Stimulated activated CD4-positive, alpha-beta T cell treated with anti-CD3 and anti-CD28 coated beads, Interleukin-2, amount 100 ng/mL, for 4 hours (primary cell): ENCODE results near the gene SMAD4.
A peak's percentile ranks its signal among the peaks of the same experiment; 100 is the strongest.

Experiments
- DNase-seq: peaks from one replicate; pipeline ENCODE4 v3.0.0-alpha.2; 2020; ENCODE audit warnings: low read depth

SMAD4 gene

DNA sequence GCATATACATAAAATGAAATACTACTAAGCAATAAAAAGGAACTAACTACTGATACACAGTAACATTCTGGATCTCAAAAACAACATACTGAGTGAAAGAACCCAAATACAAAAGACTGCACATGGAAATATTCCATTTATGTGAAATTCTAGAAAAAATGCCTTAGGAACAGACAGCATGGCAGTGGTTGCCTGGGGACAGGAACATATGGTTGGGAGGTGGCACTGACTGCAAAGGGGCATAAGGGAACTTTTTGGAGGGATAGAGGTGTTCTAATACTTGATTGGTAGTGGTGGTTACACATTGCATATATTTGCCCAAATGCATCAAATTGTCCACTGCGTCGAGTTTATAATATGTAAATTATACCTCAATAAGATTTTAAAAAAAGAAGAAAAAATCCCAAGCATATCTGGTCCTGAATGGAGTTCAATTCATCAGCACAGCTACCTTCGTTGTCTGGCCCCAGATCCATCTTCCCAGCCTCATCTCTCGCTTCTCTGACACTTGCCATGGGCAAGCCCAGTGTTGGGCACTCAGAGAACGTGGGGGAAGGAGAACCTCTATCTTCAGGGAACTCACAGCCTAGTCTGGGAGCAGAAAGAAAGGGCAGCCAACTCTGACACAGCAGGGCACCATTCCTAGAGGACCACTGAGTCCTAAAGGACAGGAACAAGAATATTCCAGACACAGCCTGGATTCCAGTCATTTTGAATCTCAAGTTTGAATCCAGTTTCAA lies 8.6 kb upstream of the SMAD4 start:
- no peak for DNase-seq

DNA sequence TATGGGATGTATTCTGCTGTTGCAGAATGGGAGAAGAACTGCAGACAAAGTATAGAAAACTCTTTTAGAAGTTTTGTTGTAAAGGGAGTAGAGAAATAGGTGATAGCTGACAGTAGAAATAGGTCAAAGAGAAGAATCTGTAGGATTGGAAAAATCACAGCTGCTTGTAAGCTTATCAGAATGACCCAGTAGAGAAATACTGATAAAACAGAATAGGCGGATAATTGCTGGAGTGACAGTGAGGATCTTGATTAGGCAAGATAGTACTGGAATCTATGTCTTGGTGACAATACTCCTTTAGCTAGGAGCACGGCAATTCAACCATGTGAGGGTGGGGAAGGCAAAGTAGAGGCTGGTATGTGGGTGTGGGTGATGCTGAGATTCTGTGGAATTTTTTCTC lies 4.5 kb upstream of the SMAD4 start:
- no peak for DNase-seq

DNA sequence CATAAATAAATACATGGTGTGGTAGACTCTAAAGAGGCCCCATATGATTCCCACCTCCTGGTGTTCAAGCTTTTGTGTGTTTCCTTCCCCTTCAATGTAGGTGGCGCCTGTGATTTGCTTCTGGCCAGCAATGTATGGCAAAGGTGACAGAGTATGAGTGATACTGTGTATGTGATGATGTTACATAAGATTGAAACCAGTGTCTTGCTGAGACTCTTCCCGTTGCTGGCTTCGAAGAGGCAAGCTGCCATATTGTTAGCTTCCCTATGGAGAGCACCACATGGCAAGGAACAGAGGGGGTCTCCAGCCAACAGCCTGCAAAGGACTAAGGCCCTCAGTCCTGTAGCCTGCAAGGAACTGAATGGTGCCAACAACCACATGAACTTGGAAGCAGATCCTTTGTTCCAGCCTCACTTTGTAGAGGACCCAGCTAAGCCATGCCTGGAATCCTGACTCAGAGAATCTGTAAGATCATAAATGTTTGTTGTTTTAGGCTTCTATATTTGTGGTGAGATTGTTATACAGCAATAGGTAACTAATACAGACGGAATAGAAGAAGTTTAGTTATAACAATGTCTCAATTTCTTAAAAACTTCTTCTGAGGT lies 1.7 kb upstream of the SMAD4 start:
- DNase-seq, result no peak

DNA sequence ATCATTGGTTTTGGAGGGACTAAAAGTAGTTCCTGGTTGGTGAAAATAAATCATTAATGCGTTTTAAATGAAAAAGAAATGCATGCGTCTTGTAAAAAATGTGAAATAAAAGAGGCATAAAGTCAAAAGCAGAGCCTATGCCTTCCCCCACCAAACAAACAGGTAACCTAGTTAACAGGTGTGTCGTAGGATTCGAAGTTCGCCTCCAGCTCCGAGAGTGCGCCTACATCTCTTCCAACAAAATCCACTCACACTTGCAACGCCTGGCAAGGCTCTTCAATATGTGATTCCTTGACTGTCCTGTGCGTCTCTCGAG lies 677 bp upstream of the SMAD4 start:
- no peak for DNase-seq

DNA sequence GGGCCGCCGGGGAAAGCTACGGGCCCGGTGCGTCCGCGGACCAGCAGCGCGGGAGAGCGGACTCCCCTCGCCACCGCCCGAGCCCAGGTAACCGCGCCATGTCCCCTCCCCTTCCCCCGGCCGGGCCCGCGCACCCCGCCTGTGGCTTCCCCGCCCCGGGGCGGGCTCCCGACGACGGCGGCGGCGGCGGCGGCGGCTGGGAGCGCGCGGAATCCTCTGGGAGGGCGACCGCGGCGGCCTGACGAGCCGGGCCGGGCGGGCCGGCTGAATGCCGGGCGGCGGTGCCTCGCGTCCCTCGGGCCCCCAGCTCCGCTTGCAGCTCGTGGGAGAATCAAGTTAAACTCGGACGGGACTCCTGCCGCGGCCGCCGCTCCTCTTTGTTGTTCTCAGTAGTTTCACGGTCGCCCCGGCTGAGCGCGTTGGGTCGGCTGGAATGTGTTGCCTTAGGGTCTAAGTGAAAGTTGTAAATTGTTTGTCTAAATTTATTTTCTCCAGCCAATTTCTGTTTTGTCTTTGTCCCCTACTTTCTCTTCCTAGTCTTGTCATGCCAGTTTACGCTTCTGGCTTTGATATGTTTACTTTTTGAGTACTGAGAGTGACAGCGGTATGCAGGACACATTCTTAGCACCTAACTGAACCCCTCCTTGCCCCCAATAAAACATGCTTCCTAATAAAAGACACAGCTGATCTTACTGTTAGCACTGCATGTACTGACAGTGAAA lies 685 bp downstream of the SMAD4 start:
- peak; percentile 50 for DNase-seq

DNA sequence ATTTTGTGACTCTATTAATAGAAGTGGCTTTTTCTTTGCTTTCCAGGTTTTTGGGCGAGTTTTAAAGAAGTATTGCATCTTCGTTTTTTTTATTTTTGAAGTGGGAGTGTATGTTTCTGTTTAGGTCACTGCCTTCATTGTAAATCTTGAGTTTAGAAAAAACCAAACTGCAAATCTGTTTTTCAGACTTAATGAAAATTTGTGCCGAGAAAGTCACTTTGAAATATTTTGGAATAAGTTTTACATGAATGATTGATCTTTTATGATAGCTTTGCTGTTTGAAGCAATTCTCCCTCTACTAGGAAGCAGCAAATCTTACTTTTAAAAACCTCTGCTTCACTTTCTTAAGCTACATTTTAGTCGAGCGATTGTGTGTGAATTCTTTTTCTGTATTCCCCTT lies 2.2 kb downstream of the SMAD4 start:
- DNase-seq, result no peak

DNA sequence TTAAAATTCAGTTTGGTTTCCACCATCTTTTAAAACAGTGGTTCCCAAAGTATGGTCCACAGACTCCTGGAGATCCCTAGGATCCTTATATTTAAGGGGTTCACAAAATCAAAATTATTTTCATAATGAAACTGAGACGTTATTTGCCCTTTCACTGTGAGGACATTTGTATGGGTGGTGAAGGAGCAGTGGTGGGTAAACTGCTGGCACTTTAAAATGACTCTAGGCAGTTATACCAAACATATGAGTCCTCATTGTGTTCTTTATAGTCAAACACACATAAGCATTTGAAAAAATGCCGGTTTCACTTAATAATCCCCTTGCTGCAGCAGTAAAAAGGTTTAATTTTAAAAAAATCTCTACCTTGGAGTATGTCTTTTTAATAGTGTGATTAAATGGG lies 7.2 kb downstream of the SMAD4 start:
- DNase-seq, result no peak

DNA sequence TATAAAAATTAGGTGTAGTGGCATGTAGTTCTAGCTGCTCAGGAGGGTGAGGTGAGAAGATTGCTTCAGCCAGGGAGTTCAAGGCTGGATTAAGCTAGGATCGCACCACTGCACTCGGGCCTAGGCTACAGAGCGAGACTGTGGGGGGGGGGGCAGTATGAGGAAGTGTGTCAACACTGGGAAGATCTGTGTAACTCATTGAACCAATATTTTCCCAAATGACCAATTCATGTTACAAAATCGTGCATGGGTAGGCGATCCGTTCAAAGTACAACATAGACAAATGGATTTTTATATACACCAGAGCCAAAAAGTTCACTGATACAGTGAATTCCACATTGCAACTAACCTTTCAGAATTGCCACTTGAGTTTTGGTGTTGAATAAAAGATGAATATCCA lies 8.1 kb downstream of the SMAD4 start:
- DNase-seq, result no peak

DNA sequence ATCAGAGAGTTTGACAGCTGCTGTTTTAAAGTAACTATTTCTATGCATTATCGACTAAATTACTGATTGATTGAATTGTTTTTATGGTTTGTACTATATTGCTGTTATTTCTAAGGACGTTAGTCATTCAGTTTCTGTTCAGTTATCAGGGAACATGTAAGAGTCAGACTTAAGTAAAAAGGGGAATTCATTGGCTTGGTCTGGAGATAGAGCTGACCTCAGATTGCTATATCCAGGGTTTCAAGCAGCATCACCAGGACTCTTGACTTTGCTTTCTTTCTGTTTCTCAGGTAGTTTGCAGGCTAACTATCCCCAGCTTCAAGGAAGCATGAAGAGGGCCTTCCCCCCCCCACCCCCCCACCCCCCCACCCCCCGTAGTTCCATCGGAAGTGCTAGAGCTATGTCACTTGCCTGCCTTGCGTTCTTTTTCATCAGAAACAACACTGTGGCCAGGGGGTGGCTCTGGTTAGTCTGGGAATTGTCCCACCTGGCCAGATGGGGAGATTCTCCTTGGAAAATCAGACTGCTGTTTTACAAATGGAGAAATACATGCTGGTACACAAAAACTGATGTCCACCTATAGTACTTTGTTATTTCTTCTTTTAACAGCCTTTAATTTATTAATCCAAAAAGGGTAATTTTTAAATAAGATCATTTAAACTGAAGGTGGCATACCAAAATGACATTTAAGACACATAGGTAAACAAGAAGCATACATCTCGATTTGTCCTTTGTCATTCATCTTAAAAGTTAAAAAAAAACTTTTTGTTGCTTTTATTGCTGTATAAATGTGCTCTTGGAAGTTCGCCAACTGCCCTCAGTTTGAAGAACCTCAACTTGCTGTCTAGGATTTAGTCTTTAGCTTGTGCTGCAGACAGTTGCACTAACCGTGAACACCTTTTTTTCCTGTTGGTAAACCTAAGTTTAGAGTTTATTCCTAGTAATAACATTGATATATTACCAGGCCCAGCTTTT lies 9.4 kb downstream of the SMAD4 start:
- no peak for DNase-seq

DNA sequence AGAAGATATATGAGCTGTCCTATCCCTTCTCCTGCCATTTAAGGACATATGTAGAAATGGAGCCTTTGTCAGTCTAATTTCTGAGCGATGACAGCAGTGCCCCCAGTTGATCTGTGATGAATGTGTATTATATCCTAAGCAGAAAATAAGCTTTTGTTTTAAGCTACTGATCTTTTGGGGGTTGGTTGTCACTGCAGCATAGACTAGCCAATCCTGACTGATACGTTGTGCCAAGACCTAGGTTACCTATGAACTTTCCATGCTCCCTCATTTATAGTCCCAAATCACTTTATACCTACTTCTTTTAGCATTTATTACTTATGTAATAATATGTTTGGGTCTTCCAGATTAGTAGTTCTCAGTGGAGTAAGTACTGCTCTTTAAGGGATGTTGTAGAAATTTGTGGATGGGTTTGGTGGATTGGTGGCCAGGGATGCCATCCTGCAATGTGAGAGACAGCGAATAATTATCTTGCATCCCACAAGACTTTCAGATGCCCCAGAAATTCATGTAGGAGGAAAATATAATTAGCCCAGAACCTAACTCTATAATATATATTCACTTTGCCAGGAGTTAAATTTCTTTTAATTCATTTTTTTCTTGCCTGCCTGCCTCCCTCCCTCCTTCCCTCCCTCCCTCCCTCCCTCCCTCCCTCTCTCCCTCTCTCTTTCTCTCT lies 11.8 kb downstream of the SMAD4 start:
- no peak for DNase-seq

DNA sequence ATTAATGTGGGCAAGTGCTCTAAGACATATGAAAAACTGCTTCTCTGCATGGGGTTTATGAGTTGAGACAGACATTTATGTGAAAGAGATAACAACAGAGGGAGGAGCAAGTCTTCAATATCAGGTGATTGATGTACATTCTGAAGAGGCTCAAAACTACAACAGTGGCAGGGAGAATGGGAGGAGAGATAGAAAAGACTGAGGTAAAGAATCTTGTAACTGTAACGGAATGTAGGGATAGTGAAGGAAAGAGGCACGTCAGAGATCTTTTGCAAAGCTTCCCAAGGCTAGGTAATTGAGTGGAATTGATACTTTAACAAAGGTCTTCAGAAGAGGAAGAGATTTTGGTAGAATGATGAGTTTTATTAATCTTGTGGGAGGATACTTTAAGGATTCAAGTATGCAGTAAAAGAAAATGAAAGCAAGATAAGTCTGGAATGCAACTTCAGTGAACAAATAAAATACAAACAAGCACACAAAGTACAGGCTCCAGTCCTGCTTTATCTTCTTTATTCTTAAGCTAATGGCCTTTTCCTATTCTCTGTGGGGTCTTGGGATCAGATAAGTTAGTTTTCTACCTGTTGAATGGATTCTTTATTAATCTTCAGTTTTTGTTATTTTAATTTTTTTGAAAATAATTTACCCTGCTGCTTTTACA lies 15.0 kb downstream of the SMAD4 start:
- DNase-seq, result no peak

DNA sequence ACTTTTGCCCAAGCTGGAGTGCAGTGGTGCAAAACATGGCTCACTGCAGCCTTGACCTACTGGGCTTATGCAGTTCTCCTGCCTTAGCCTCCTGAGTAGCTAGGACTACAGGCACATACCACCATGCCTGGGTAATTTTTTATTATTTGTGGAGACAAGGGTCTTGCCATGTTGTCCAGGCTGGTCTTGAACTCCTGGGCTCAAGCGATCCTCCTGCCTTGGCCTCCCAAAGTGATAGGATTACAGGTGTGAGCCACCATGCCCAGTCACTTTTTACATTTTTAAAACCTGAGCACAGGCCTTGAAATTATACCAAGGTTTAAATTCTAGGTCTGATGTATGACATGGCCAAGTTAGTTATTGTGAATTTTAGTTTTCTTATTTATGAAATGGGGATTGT lies 18.2 kb downstream of the SMAD4 start:
- no peak for DNase-seq

DNA sequence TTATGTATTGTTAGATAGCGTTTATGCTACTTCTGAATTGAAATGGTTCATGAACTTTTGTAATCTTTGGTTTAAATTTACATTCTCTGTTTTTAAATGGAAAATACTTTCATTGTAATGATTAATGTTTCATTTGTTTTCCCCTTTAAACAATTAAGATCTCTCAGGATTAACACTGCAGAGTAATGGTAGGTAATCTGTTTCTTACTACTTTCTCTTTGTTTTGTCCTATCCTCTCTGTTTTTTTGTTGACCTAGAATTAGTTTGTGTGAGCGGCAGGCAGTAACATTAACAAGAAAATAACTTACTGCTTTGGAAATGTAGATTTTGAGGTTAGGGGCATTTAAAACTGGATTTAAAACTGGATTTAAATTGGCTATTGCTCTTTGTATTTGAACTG lies 19.1 kb downstream of the SMAD4 start:
- no peak for DNase-seq

DNA sequence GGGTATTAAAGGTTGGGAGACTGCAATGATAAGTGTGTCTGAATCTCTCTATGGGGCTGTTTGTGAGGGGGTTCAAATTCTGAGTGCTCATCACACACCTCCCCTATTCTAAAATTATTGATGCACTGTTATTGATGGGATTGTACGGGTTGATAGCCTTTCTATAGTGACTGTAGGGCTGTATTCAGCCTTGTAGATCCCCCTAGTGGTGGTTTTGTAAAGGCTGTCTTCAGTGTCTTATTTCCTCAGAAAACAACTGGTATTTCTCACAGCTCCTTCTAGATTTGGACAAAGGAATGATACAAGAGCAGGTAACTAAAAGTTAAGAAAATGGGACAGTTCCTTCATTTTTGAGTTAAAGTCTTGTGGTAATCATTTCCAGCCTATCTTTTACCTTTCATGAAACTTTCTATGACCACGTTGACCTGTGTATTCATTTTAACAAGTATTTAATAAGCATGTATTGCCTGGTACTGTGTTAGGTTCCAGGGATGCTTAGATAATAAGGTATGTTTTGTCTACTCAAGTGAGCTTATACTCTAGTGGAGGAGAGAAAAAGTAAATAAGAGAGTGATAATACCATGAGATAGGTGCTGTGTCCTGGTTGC lies 21.2 kb downstream of the SMAD4 start:
- DNase-seq, result no peak

DNA sequence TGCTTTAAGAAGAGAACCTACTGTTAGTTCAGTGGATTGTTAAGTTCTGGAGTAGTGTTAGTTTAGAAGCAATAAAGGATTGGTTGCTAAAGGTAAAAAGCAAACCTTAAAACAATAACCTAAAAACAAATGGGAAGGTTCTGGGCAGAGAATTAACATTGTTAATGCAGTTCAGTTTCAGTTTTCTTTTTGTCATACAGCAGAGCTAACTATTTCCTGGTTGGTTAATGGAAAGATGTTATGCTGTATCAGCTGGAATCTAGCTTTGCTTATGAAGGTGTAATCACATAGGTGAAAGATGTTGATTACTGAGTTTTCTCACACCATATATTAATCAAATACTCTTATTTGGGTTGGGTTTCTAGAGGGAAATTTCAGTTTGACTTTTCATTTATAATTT lies 23.8 kb downstream of the SMAD4 start:
- no peak for DNase-seq

DNA sequence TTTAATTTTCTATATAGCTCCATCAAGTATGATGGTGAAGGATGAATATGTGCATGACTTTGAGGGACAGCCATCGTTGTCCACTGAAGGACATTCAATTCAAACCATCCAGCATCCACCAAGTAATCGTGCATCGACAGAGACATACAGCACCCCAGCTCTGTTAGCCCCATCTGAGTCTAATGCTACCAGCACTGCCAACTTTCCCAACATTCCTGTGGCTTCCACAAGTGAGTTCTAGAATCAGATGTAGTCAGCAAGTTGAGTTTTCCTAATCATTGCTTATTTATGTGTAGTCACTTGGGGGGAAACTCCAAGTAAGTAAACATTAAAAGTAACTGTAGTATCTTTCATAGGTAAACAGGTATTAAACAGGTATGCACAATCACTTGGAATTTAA lies 24.8 kb downstream of the SMAD4 start:
- DNase-seq, result no peak

DNA sequence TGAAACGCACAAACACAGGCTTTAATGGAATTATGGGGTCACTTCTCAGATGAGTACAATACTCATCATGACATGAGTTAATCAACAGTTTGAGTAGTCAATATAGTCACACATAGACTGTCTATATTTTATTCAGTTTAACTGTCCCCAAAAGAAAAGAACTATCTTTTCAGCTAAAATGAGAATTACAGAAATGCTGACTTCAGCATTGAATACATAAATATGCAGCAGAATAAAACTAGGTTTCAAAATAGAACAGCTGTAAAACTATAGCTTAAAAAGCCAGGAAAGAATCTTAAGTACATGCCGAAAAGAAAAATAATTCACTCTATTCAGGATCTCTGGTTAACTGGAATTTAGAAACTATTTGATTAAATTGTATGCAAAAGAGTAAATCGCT lies 30.0 kb downstream of the SMAD4 start:
- no peak for DNase-seq

DNA sequence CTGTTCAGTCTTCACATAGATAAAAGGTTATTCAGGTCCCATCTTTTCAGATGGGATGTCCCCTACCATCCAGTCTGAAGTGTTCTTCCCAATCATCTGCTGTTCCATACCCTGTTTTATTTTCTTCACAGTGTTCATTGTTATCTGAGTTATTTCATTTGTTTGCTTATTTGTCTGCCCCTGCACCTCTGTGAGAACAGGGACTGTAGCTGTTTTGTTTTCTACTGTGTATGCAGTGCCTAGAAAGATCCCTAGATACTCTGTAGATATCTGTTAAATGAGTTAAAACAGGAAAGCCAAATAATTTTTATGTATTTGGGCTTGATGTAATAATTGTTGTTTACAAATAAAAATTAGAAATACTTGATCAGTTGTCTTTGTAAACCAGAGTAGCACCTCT lies 34.2 kb downstream of the SMAD4 start:
- no peak for DNase-seq

DNA sequence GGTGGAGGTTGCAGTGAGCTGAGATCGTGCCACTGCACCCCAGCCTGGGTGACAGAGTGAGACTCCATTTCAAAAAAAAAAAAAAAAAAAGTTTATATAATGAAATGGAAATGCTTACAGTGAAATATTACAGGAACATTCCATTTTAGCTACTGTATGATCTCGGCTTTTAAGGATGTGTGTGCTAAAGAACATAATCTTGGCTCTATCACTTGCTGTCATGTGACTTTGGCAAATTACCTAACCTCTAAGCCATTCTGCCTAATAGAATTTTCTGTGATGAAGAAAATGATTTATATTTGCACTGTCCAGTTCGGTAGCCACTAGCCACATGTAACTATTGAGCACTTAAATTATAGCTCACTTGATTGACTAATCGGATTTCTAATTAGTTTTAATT lies 36.3 kb downstream of the SMAD4 start:
- DNase-seq, result no peak

DNA sequence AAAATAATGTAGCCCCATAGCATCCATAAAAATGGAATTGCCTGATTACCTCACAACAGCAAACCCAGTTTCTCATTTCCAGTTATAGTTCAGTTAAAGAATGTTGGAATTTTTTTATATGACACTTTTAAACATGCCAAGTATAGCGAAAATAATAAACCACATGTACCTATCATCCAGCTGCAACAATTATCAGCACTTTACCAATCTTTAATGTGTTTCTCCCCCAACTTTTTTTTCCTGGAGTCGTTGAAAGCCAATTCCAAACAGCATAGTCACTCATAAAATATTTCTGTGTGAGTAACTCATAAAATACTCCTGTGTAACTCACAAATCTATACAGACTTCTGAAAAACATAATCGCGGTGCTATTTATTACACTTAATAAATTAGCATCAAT lies 38.1 kb downstream of the SMAD4 start:
- no peak for DNase-seq

DNA sequence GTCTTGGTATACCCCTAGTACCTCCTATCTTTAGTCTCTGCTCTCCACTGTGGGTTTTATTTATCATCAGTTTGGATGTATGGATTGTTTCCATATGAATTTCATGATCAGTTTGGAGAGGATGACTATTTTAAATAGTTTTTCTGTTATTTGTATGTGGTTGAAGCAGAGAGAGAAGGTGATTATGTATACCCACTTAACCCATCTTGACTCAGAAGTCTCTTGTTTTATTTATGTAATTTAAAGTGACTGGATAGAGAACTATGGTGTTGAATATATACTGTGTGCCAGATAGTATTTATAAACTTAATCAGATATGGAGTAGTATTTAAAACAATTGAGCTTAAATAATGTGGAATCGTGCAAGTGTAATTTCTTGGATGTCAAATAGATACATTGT lies 39.9 kb downstream of the SMAD4 start:
- no peak for DNase-seq
